ENCODE results near the gene AUTS2. TPM values are rescaled to one million over a fixed set of nuclear protein-coding genes. Genes with fewer than 3 reads are reported as not detected.

The AUTS2 gene
- polyA plus RNA-seq, 3 donors = 0.08 to 0.35 TPM; not detected in 1

DNA sequence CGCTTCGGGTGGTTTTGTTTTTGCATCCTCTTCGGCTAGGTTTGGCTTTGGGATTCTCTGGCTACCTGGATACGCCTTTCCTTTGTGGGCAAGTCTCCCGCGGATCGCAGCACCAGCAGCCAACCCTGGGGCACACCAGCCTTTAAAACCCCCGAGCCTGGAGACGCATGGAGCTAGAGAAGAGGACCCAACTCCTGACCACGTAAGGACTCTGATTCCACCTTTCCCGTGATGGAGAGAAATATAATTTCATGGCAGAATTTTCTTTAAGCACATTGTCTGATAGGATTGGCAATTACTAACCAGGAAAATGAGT, 998.3 kb downstream of the AUTS2 start:
- no peaks in the 10 kb centered on the region for H3K79me2 ChIP-seq (ENCODE audit: insufficient read depth, low read length)
- Mint-ChIP-seq H3K27me3 (ENCODE audit: low read depth in 3 of 3) (peaks cover 11 to 44% (median 24%) of the 10 kb centered on the region in 3 donors), H3K4me3 (peak overlapping the region in 1 of 2 donors; percentile 77), H3K9me3 (peaks cover 1 to 14% (median 8%) of the 10 kb centered on the region in 7 donors), H3K4me1 (peaks cover 8% of the 10 kb centered on the region), H3K27ac (no peak overlapping the region), H3K36me3 (no peaks in the 10 kb centered on the region)
- DNase-seq = no peak
- H3K27ac ChIP-seq (ENCODE audit: low read depth in 1 of 2, low read length in 2 of 2) = no peak overlapping the region
- H3K36me3 ChIP-seq (replicated peaks in 1 of 2; ENCODE audit: control insufficient read depth in 1 of 2, insufficient read depth in 2 of 2, low read length in 2 of 2) = no peaks in the 10 kb centered on the region
- H4K20me1 ChIP-seq (ENCODE audit: insufficient read depth, low read length) = no peaks in the 10 kb centered on the region
- H3K9ac ChIP-seq (ENCODE audit: insufficient read depth, low read length, poor library complexity, severe bottlenecking) = no peak overlapping the region
- H2AFZ ChIP-seq (ENCODE audit: insufficient read depth, low read depth, low read length, poor library complexity, severe bottlenecking) = no peak overlapping the region
- intact Hi-C loops (cut with micrococcal nuclease) = no loop called here
- H3K4me1 ChIP-seq (ENCODE audit: control insufficient read depth in 1 of 2, insufficient read depth in 2 of 2, low read length in 2 of 2) = peaks cover 0 to 4% of the 10 kb centered on the region in 2 donors
- 63% methylated on average over 10 of the region's 11 CpGs for WGBS (ENCODE audit: insufficient coverage)
- peaks cover 7 to 9% of the 10 kb centered on the region in 2 donors for H3K9me3 ChIP-seq (replicated peaks in 1 of 2; ENCODE audit: control insufficient read depth in 1 of 2, insufficient read depth in 1 of 2, low read length in 2 of 2)
- H3K4me3 ChIP-seq (replicated peaks in 1 of 3; ENCODE audit: low read depth in 2 of 3, low read length in 3 of 3) = no peak overlapping the region
- no peak overlapping the region for H3K4me2 ChIP-seq (replicated peaks; ENCODE audit: extremely low read depth, low read length, poor library complexity, severe bottlenecking)
- TF ChIP-seq, protein P1, sequence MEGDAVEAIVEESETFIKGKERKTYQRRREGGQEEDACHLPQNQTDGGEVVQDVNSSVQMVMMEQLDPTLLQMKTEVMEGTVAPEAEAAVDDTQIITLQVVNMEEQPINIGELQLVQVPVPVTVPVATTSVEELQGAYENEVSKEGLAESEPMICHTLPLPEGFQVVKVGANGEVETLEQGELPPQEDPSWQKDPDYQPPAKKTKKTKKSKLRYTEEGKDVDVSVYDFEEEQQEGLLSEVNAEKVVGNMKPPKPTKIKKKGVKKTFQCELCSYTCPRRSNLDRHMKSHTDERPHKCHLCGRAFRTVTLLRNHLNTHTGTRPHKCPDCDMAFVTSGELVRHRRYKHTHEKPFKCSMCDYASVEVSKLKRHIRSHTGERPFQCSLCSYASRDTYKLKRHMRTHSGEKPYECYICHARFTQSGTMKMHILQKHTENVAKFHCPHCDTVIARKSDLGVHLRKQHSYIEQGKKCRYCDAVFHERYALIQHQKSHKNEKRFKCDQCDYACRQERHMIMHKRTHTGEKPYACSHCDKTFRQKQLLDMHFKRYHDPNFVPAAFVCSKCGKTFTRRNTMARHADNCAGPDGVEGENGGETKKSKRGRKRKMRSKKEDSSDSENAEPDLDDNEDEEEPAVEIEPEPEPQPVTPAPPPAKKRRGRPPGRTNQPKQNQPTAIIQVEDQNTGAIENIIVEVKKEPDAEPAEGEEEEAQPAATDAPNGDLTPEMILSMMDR (IDR thresholded peaks at IDR 0.05) = no peak
- peaks cover 11 to 29% of the 10 kb centered on the region in 2 donors for H3K27me3 ChIP-seq (ENCODE audit: control insufficient read depth in 2 of 2, insufficient read depth in 2 of 2, low read length in 2 of 2)

DNA sequence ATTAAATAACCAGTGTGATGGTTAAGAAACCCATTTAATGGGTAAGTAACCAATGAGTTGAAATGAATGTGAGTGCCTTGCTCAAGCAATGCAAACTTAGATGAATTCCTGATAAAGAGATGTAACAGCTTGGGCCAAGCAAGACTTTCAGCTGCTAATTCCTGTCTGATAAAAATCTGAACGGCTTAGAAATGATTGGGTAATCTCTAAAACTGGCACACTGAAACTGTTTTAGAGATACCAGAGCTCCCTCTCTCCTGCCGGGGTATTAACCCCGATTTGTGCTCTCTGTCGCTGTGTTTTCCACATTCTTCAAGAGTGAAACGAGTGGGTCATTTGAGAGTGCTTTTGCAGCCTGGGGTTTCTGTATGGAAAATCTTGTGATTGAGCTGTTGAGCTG, 998.8 kb downstream of the AUTS2 start:
- 83% methylated on average over 3 of the region's 5 CpGs for WGBS (ENCODE audit: insufficient coverage)
- Mint-ChIP-seq H3K4me3 (peak overlapping the region in 1 of 2 donors; percentile 77), H3K4me1 (peaks cover 8% of the 10 kb centered on the region), H3K9me3 (peaks cover 1 to 17% (median 8%) of the 10 kb centered on the region in 7 donors), H3K27ac (no peak overlapping the region), H3K27me3 (ENCODE audit: low read depth in 3 of 3) (peaks cover 11 to 44% (median 24%) of the 10 kb centered on the region in 3 donors), H3K36me3 (no peaks in the 10 kb centered on the region)
- Histone ChIP-seq H3K27ac (ENCODE audit: low read depth in 1 of 2, low read length in 2 of 2) (no peak overlapping the region), H3K9me3 (replicated peaks in 1 of 2; ENCODE audit: control insufficient read depth in 1 of 2, insufficient read depth in 1 of 2, low read length in 2 of 2) (peaks cover 9 to 11% of the 10 kb centered on the region in 2 donors), H3K4me2 (replicated peaks; ENCODE audit: extremely low read depth, low read length, poor library complexity, severe bottlenecking) (no peak overlapping the region), H3K36me3 (replicated peaks in 1 of 2; ENCODE audit: control insufficient read depth in 1 of 2, insufficient read depth in 2 of 2, low read length in 2 of 2) (no peaks in the 10 kb centered on the region), H4K20me1 (ENCODE audit: insufficient read depth, low read length) (no peaks in the 10 kb centered on the region), H2AFZ (ENCODE audit: insufficient read depth, low read depth, low read length, poor library complexity, severe bottlenecking) (no peak overlapping the region), H3K27me3 (ENCODE audit: control insufficient read depth in 2 of 2, insufficient read depth in 2 of 2, low read length in 2 of 2) (peaks cover 11 to 29% of the 10 kb centered on the region in 2 donors), H3K4me1 (ENCODE audit: control insufficient read depth in 1 of 2, insufficient read depth in 2 of 2, low read length in 2 of 2) (peaks cover 0 to 4% of the 10 kb centered on the region in 2 donors), H3K4me3 (replicated peaks in 1 of 3; ENCODE audit: low read depth in 2 of 3, low read length in 3 of 3) (no peak overlapping the region), H3K79me2 (ENCODE audit: insufficient read depth, low read length) (no peaks in the 10 kb centered on the region), H3K9ac (ENCODE audit: insufficient read depth, low read length, poor library complexity, severe bottlenecking) (no peak overlapping the region)
- TF ChIP-seq, protein P1 (IDR thresholded peaks at IDR 0.05) = no peak
- intact Hi-C loops (cut with micrococcal nuclease) = no loop called here
- DNase-seq = no peak

All from CD14-positive monocyte (primary cell).